GM12878 (cell line): Measurements from ENCODE around the gene GRM1. TPM values are rescaled to one million over a fixed set of nuclear protein-coding genes. Genes with fewer than 3 reads are reported as not detected.

Experiments
- ATAC-seq: fragments of 200-7000 bp; cut with Tn5 transposase; 3 replicates; pipeline ENCODE4 v1.9.1; 2020; ENCODE audit warnings: mild to moderate bottlenecking, moderate library complexity
- BruUV-seq: library from RNA; stranded (reverse); fragments of 400-500 nt; replicated peaks from 2 replicates; lab custom pipeline; 2021; lab: Mats Ljungman, UMichigan
- CTCF ChIA-PET: fragments of 300-600 bp; sonication (Branson Sonifier 250); formaldehyde crosslinking; extraction: SDS; loops from one replicate; lab custom pipeline; 2021; ENCODE audit warnings: inconsistent platforms; lab: Yijun Ruan, JAX
- POLR2A ChIA-PET: fragments of 350-600 bp; formaldehyde crosslinking; extraction: SDS; loops from one replicate; lab custom pipeline; 2021; ENCODE audit warnings: inconsistent platforms; lab: Charles Lee
- RAD21 ChIA-PET: fragments of 300-600 bp; sonication (Branson Sonifier 250); formaldehyde crosslinking; loops from one replicate; lab custom pipeline; 2023; ENCODE audit warnings: antibody characterized with exemption; ENCODE audit not compliant: unreplicated experiment; lab: Charles Lee
- SMC1A ChIA-PET: fragments of 300-600 bp; sonication (Branson Sonifier 250); formaldehyde crosslinking; loops from one replicate; lab custom pipeline; 2023; ENCODE audit not compliant: unreplicated experiment, uncharacterized antibody; lab: Charles Lee
- DNase-seq: peaks from one replicate; pipeline ENCODE4 v3.0.0-alpha.2; 2011; ENCODE audit warnings: low read depth, low spot score
- FAIRE-seq: peaks from 3 replicates; lab custom pipeline; 2011; peaks lifted over from hg19 to GRCh38; lab: Jason Lieb, UNC
- H2AFZ ChIP-seq: 2 replicates; pipeline ENCODE4 v1.6.0; 2011; ENCODE audit warnings: low read depth, low read length, control low read depth; ENCODE audit not compliant: control insufficient read depth
- H3K27ac ChIP-seq: 2 replicates; pipeline ENCODE4 v1.5.1; 2011; ENCODE audit warnings: control low read depth; ENCODE audit not compliant: control insufficient read depth, insufficient read depth
- H3K27me3 ChIP-seq, 2 experiments: replicated peaks in 1 of 2; 2 replicates each; pipeline versions ENCODE4 v1.6.0 to v1.6.1; 2011; ENCODE audit warnings: low read length in 1 of 2; ENCODE audit not compliant: control insufficient read depth in 2 of 2, insufficient read depth in 2 of 2
- H3K36me3 ChIP-seq, 2 experiments: 2 replicates each; pipeline ENCODE4 v1.5.1; 2011; ENCODE audit warnings: low read length in 1 of 2; ENCODE audit not compliant: control insufficient read depth in 2 of 2, insufficient read depth in 2 of 2
- H3K4me1 ChIP-seq: 2 replicates; pipeline ENCODE4 v1.6.1; 2011; ENCODE audit warnings: mild to moderate bottlenecking, low read length, moderate library complexity, mixed read lengths; ENCODE audit not compliant: control insufficient read depth, insufficient read depth
- H3K4me2 ChIP-seq: 2 replicates; pipeline ENCODE4 v1.6.0; 2011; ENCODE audit warnings: control low read depth; ENCODE audit not compliant: control insufficient read depth, insufficient read depth
- H3K4me3 ChIP-seq: fragments of 200-600 bp; sonication (generic); 2 replicates; pipeline ENCODE4 v1.5.1; 2016
- H3K79me2 ChIP-seq: 2 replicates; pipeline ENCODE4 v1.6.0; 2011; ENCODE audit warnings: low read length; ENCODE audit not compliant: control insufficient read depth, insufficient read depth
- H3K9ac ChIP-seq: 2 replicates; pipeline ENCODE4 v1.8.0; 2011; ENCODE audit warnings: low read length, control low read depth, mixed read lengths; ENCODE audit not compliant: control insufficient read depth, insufficient read depth
- H3K9me3 ChIP-seq: replicated peaks from 3 replicates; pipeline ENCODE4 v1.5.1; 2011; ENCODE audit warnings: mild to moderate bottlenecking, low read length; ENCODE audit not compliant: control insufficient read depth, insufficient read depth
- H4K20me1 ChIP-seq: 2 replicates; pipeline ENCODE4 v1.6.0; 2011; ENCODE audit not compliant: control insufficient read depth, insufficient read depth
- CBX3 ChIP-seq: fragments of 200-600 bp; sonication (generic); IDR thresholded peaks from 2 replicates; pipeline ENCODE4 v1.6.1; 2016; ENCODE audit warnings: low read depth, borderline replicate concordance
- CHD4 ChIP-seq: fragments of 200-600 bp; sonication (generic); IDR thresholded peaks from 2 replicates; pipeline ENCODE4 v1.6.1; 2016; ENCODE audit warnings: mild to moderate bottlenecking
- E2F4 ChIP-seq: IDR thresholded peaks from 2 replicates; pipeline ENCODE4 v1.6.1; 2012; ENCODE audit warnings: low read depth, low read length, improper control_type of control experiment
- FOXK2 ChIP-seq: fragments of 450-650 bp; IDR thresholded peaks from 2 replicates; pipeline ENCODE4 v1.6.1; 2017; ENCODE audit warnings: mild to moderate bottlenecking, moderate library complexity
- GABPA ChIP-seq: IDR thresholded peaks from 2 replicates; pipeline ENCODE4 v1.6.1; 2014; ENCODE audit warnings: antibody characterized with exemption, low read depth, mild to moderate bottlenecking, inconsistent platforms
- HDGF ChIP-seq: fragments of 450-650 bp; IDR thresholded peaks from 2 replicates; pipeline ENCODE4 v1.6.1; 2016; ENCODE audit warnings: antibody characterized with exemption
- IKZF1 ChIP-seq: fragments of 450-650 bp; conservative IDR thresholded peaks from 2 replicates; pipeline ENCODE4 v1.6.1; 2017; ENCODE audit warnings: antibody characterized with exemption, mild to moderate bottlenecking
- IRF4 ChIP-seq: IDR thresholded peaks from 2 replicates; pipeline ENCODE4 v1.6.1; 2011; ENCODE audit warnings: low read depth, low read length
- MEF2B ChIP-seq: fragments of 450-650 bp; IDR thresholded peaks from 2 replicates; pipeline ENCODE4 v1.6.1; 2018; ENCODE audit warnings: mild to moderate bottlenecking, moderate library complexity; ENCODE audit not compliant: partially characterized antibody, poor library complexity, severe bottlenecking
- MLLT1 ChIP-seq: fragments of 450-650 bp; IDR thresholded peaks from 2 replicates; pipeline ENCODE4 v1.6.1; 2016; ENCODE audit warnings: mild to moderate bottlenecking
- NFXL1 ChIP-seq: fragments of 450-650 bp; IDR thresholded peaks from 2 replicates; pipeline ENCODE4 v1.6.1; 2017; ENCODE audit warnings: antibody characterized with exemption, mild to moderate bottlenecking, borderline replicate concordance
- NRF1 ChIP-seq: conservative IDR thresholded peaks from 2 replicates; pipeline ENCODE4 v1.6.1; 2011; ENCODE audit warnings: mild to moderate bottlenecking, low read depth, low read length, improper control_type of control experiment
- PAX5 ChIP-seq: IDR thresholded peaks from 2 replicates; pipeline ENCODE4 v1.6.1; 2011; ENCODE audit warnings: low read depth, low read length, borderline replicate concordance
- PBX3 ChIP-seq: IDR thresholded peaks from 2 replicates; pipeline ENCODE4 v1.6.1; 2011; ENCODE audit warnings: mild to moderate bottlenecking, low read depth, low read length, moderate library complexity; ENCODE audit not compliant: insufficient replicate concordance
- POLR2A ChIP-seq: IDR thresholded peaks from 2 replicates; pipeline ENCODE4 v1.6.1; 2011; ENCODE audit warnings: low read depth, mild to moderate bottlenecking, low read length
- RAD51 ChIP-seq: fragments of 450-650 bp; IDR thresholded peaks from 2 replicates; pipeline ENCODE4 v1.6.1; 2016; ENCODE audit warnings: moderate library complexity, mild to moderate bottlenecking, inconsistent platforms
- RUNX3 ChIP-seq: IDR thresholded peaks from 2 replicates; pipeline ENCODE4 v1.6.1; 2012; ENCODE audit warnings: low read length, inconsistent platforms
- TCF3 ChIP-seq: IDR thresholded peaks from 2 replicates; pipeline ENCODE4 v1.6.1; 2012; ENCODE audit warnings: low read depth, mild to moderate bottlenecking, low read length, borderline replicate concordance; ENCODE audit not compliant: insufficient read depth
- ZNF24 ChIP-seq: fragments of 450-650 bp; IDR thresholded peaks from 2 replicates; pipeline ENCODE4 v1.6.1; 2017; ENCODE audit warnings: antibody characterized with exemption, mild to moderate bottlenecking
- ZNF622 ChIP-seq: fragments of 450-650 bp; IDR thresholded peaks from 2 replicates; pipeline ENCODE4 v1.6.1; 2017; ENCODE audit warnings: mild to moderate bottlenecking, inconsistent platforms
- ZZZ3 ChIP-seq: IDR thresholded peaks from 2 replicates; pipeline ENCODE4 v1.6.1; 2011; ENCODE audit warnings: low read depth; ENCODE audit not compliant: control insufficient read depth, insufficient read length
- WGBS: methylation state at CpG from one replicate; pipeline ENCODE4 v1.1.6; 2016; ENCODE audit warnings: low lambda C conversion rate; ENCODE audit not compliant: insufficient replicate concordance, insufficient coverage; ENCODE audit errors: missing lambda C conversion rate; 5-methylcytosine and 5-hydroxymethylcytosine counted together
- in situ Hi-C: fragments of 300-500 bp; cut with MboI; formaldehyde crosslinking; loops from 9 replicates; pipeline ENCODE4 v1.14.3; 2018; ENCODE audit warnings: mixed read lengths
- intact Hi-C: fragments of 100-400 bp; cut with micrococcal nuclease; formaldehyde crosslinking; loops from one replicate; pipeline ENCODE4 v1.14.2; 2022; ENCODE audit not compliant: unreplicated experiment
- polyA plus RNA-seq, 11 experiments: library from polyadenylated mRNA; depleted of rRNA in 4 of 11; unstranded in 6 of 11; stranded (reverse) in 5 of 11; fragments of >200 nt; fragmentation: Nextera tagmentation in 4 of 11; fragmentation: Illumina TruSeq in 1 of 11; extraction: Ambion mirVana in 4 of 11; extraction: Trizol in 1 of 11; gene quantifications; 1 replicate in 1 of 11; 2 replicates in 10 of 11; pipeline versions ENCODE4 v1.2.1 to v1.2.3, GENCODE V29; 2011 to 2016; ENCODE audit warnings: inconsistent platforms in 2 of 11, missing spikeins in 2 of 11, low read depth in 1 of 11
- total RNA-seq, 4 experiments: library from RNA; depleted of rRNA in 3 of 4; stranded (reverse); fragments of >200 nt in 3 of 4; fragmentation: Illumina TruSeq in 1 of 4; extraction: Trizol in 1 of 4; gene quantifications; 2 replicates each; pipeline versions ENCODE4 v1.2.1 to v1.2.3, GENCODE V29; 2013 to 2021

The GRM1 gene
- total and polyA plus RNA-seq, 10 of the 15 experiments (the other 5 are each of a cell fraction or from before 2014, with no cell fraction given), result 0.04 TPM; not detected in 9

- TF ChIP-seq HDGF (no peak), NFXL1 (no peak), E2F4 (no peak)
- TF ChIP-seq, all 136 proteins: peak for 0
Observed at GRCh38 chr6:146286961-146287360, 258.1 kb downstream of the GRM1 start (continued).

- no peak for FAIRE-seq
- H3K9ac ChIP-seq, result no peak overlapping the region
- intact Hi-C loops, result no loop called here
- H3K9me3 ChIP-seq, result no peaks in the 10 kb centered on the region
- ChIA-PET RAD21 (no interaction called here), CTCF (interaction anchor here (0.9 kb wide), 1 partner anchor 16 kb away, joined by 3 read pairs; no protein-coding TSS in a partner anchor), SMC1A (no interaction called here), POLR2A (no interaction called here)
- no peak overlapping the region for H2AFZ ChIP-seq
- no peak for DNase-seq
- no peaks in the 10 kb centered on the region for H3K4me1 ChIP-seq
- H3K27me3 ChIP-seq, result no peaks in the 10 kb centered on the region
- H3K36me3 ChIP-seq, result no peaks in the 10 kb centered on the region
- no peaks in the 10 kb centered on the region for H3K79me2 ChIP-seq
- BruUV-seq, result no TSS peak
- ATAC-seq, result no peak
- H3K27ac ChIP-seq, result no peak overlapping the region
- no peaks in the 10 kb centered on the region for H4K20me1 ChIP-seq
- no peak overlapping the region for H3K4me3 ChIP-seq
- 6% methylated on average over 1 of the region's 1 CpG for WGBS
- TF ChIP-seq RAD51 (no peak), NRF1 (no peak), NFXL1 (no peak), IRF4 (no peak), GABPA (no peak), ZNF622 (no peak), ZNF24 (no peak), MLLT1 (no peak), ZZZ3 (no peak), CHD4 (no peak), MEF2B (no peak), TCF3 (no peak), CBX3 (no peak), PBX3 (no peak), IKZF1 (no peak), FOXK2 (no peak), RUNX3 (no peak), PAX5 (no peak), POLR2A (no peak)
- in situ Hi-C loops, result no loop called here
- no peak overlapping the region for H3K4me2 ChIP-seq
Observed at GRCh38 chr6:146287691-146288369, 259.0 kb downstream of the GRM1 start.
